ENCODE results near the gene CCNY. TPM values are rescaled to one million over a fixed set of nuclear protein-coding genes. Genes with fewer than 3 reads are reported as not detected.

The CCNY gene
- total RNA-seq, 2 experiments from 2014 or later, result 64.9 to 66.9 TPM

GRCh38 chr10:35555962-35556930 lies 219.9 kb downstream of the CCNY start:
- H3K36me3 ChIP-seq (ENCODE audit: insufficient read depth, low read length), result peaks cover 32% of the 10 kb centered on the region
- H3K9me3 Mint-ChIP-seq, result no peaks in the 10 kb centered on the region
- peaks cover under 1% of the 10 kb centered on the region for H3K4me1 Mint-ChIP-seq (ENCODE audit: low read depth)
- no peak for ATAC-seq (ENCODE audit: poor library complexity)
- no peak overlapping the region for H3K27ac Mint-ChIP-seq
- TF ChIP-seq CTCF (IDR thresholded peaks at IDR 0.05), result no peak
- no peaks in the 10 kb centered on the region for H3K27me3 Mint-ChIP-seq
- no peak overlapping the region for H3K27ac ChIP-seq (ENCODE audit: low read depth in 1 of 2, low read length in 2 of 2)
- H3K9me3 ChIP-seq (ENCODE audit: control insufficient read depth in 1 of 2, insufficient read depth in 1 of 2, low read length in 2 of 2), result no peaks in the 10 kb centered on the region
- DNase-seq, result no peak
- H3K4me3 ChIP-seq (ENCODE audit: low read length), result no peak overlapping the region
- intact Hi-C loops (cut with DNase I, micrococcal nuclease), result no loop called here
- ChIA-PET CTCF (interaction anchor here (0.5 kb wide), 1 partner anchor 167 kb away, joined by 3 read pairs; no protein-coding TSS in a partner anchor), POLR2A (no interaction called here)
- H3K4me3 Mint-ChIP-seq, result no peak overlapping the region
- H3K36me3 Mint-ChIP-seq (ENCODE audit: low read depth), result peaks cover 83% of the 10 kb centered on the region
- no peaks in the 10 kb centered on the region for H3K27me3 ChIP-seq (ENCODE audit: control insufficient read depth in 1 of 2, insufficient read depth in 2 of 2, low read length in 2 of 2)
- H3K4me1 ChIP-seq (ENCODE audit: insufficient read depth, low read length), result no peaks in the 10 kb centered on the region

GRCh38 chr10:35558276-35558675 lies 222.0 kb downstream of the CCNY start:
- DNase-seq (no peak), ATAC-seq (ENCODE audit: poor library complexity) (no peak)
- no peaks in the 10 kb centered on the region for H3K4me1 ChIP-seq (ENCODE audit: insufficient read depth, low read length)
- H3K27me3 Mint-ChIP-seq, result no peaks in the 10 kb centered on the region
- no peak overlapping the region for H3K27ac ChIP-seq (ENCODE audit: low read depth in 1 of 2, low read length in 2 of 2)
- H3K4me1 Mint-ChIP-seq (ENCODE audit: low read depth), result peaks cover 8% of the 10 kb centered on the region
- no peaks in the 10 kb centered on the region for H3K27me3 ChIP-seq (ENCODE audit: control insufficient read depth in 1 of 2, insufficient read depth in 2 of 2, low read length in 2 of 2)
- CTCF ChIA-PET, result no interaction called here
- peaks cover 26% of the 10 kb centered on the region for H3K36me3 ChIP-seq (ENCODE audit: insufficient read depth, low read length)
- H3K4me3 ChIP-seq (ENCODE audit: low read length), result no peak overlapping the region
- POLR2A ChIA-PET, result no interaction called here
- no peak overlapping the region for H3K27ac Mint-ChIP-seq
- no peak overlapping the region for H3K4me3 Mint-ChIP-seq
- no peak for TF ChIP-seq CTCF (IDR thresholded peaks at IDR 0.05)
- H3K36me3 Mint-ChIP-seq (ENCODE audit: low read depth), result peaks cover 66% of the 10 kb centered on the region
- no peaks in the 10 kb centered on the region for H3K9me3 Mint-ChIP-seq
- no peaks in the 10 kb centered on the region for H3K9me3 ChIP-seq (ENCODE audit: control insufficient read depth in 1 of 2, insufficient read depth in 1 of 2, low read length in 2 of 2)
- intact Hi-C loops (cut with DNase I, micrococcal nuclease), result no loop called here

- Histone ChIP-seq H3K36me3 (ENCODE audit: insufficient read depth, low read length) (peaks cover 25% of the 10 kb centered on the region), H3K4me3 (ENCODE audit: low read length) (no peak overlapping the region), H3K27ac (ENCODE audit: low read depth in 1 of 2, low read length in 2 of 2) (no peak overlapping the region), H3K9me3 (ENCODE audit: control insufficient read depth in 1 of 2, insufficient read depth in 1 of 2, low read length in 2 of 2) (no peaks in the 10 kb centered on the region), H3K4me1 (ENCODE audit: insufficient read depth, low read length) (no peaks in the 10 kb centered on the region), H3K27me3 (ENCODE audit: control insufficient read depth in 1 of 2, insufficient read depth in 2 of 2, low read length in 2 of 2) (no peaks in the 10 kb centered on the region)
- Mint-ChIP-seq H3K9me3 (no peaks in the 10 kb centered on the region), H3K4me3 (no peak overlapping the region), H3K36me3 (ENCODE audit: low read depth) (peaks cover 59% of the 10 kb centered on the region), H3K4me1 (ENCODE audit: low read depth) (peaks cover 11% of the 10 kb centered on the region), H3K27me3 (no peaks in the 10 kb centered on the region), H3K27ac (peak overlapping the region; percentile 16)
- DNase-seq (no peak), ATAC-seq (ENCODE audit: poor library complexity) (no peak)
- POLR2A ChIA-PET, result no interaction called here
- intact Hi-C loops (cut with DNase I, micrococcal nuclease), result no loop called here
- CTCF ChIA-PET, result no interaction called here
- TF ChIP-seq CTCF (IDR thresholded peaks at IDR 0.05), result no peak
Observed at GRCh38 chr10:35559416-35559815, 223.1 kb downstream of the CCNY start.
